NCI-H146 (cell line): Measurements from ENCODE around the gene GTPBP3.
A peak's percentile ranks its signal among the peaks of the same experiment; 100 is the strongest.
"Not testable (repeated sequence)": the region's sequence is repeated elsewhere in the genome, so short reads cannot be mapped to it uniquely, and the experiment has no call there.

Experiments
- DNase-seq: peaks from one replicate; lab custom pipeline; 2025; lab: John Stamatoyannopoulos, UW

The GTPBP3 gene

GRCh38 chr19:17341845-17342244 is 4.5 kb downstream of the GTPBP3 start:
- DNase-seq, result no peak

DNA sequence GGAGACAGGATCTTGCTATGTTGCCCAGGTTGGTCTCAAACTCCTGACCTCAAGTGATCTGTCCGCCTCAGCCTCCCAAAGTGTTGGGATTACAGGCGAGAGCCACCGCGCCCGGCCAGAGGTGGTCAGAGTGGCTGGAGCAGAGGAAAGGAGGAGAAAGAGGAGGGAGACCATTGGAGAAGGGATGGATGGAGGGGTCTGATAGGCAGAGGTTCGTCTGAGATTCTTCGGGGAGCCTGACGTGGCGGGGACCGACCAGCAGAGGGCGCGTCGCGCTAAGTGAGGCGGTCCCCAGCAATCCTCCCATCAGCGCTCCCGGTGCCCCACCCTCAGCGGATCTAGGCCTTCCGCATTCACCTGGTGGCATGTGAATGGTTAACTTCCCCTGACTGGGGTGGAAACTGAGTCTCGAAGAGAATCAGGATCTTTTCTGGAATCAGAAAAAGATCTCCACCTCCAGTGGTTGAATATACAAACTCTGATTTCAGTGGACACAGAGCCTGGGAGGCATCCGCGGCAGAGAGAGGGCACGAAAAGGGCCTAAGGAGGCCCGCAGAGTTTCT is 8.8 kb downstream of the GTPBP3 start:
- DNase-seq, result peak; percentile 58

- no peak for DNase-seq
These were observed 10.0 kb downstream of the GTPBP3 start for GRCh38 chr19:17347361-17347760.

DNA sequence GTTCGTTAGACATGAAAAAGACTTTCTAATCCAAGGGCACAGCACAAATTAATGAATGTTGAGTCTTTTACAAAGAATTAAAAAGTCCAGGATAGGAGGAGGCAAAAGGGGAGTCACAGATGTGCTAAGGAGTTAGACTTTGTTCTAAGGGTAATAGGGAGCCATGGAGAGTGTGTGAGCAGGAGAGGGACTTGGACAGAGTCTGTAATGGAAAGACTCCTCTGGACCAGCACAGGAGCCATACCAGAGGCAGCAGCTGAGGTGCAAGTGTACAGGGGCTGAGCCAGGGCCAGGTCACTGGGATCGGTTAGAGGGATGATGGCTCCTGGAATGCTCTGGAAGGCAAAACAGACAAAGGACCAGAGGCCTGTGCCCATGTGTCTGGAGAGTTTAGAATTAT is 10.5 kb downstream of the GTPBP3 start:
- DNase-seq, result no peak

DNA sequence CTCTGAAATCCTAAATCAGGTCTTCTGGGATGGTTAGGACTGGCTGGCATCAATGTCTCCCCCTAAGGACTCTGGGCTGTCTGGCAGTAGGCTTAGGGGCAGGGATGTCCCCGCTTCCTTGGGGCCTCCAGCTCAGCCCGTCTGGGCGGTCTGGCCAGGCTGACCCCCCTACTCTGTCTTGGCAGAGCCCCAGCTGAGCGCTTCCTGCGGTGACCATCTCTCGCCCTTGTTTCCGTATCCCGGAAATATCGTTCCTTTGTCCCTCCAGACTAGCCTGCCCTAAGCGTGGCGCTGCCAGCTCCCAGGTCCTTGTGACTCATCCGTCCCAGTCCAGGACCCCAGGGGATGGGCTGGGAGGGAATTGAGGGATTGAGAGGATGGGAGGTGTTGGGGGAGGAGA is 11.3 kb downstream of the GTPBP3 start:
- DNase-seq, result peak; percentile 62

DNA sequence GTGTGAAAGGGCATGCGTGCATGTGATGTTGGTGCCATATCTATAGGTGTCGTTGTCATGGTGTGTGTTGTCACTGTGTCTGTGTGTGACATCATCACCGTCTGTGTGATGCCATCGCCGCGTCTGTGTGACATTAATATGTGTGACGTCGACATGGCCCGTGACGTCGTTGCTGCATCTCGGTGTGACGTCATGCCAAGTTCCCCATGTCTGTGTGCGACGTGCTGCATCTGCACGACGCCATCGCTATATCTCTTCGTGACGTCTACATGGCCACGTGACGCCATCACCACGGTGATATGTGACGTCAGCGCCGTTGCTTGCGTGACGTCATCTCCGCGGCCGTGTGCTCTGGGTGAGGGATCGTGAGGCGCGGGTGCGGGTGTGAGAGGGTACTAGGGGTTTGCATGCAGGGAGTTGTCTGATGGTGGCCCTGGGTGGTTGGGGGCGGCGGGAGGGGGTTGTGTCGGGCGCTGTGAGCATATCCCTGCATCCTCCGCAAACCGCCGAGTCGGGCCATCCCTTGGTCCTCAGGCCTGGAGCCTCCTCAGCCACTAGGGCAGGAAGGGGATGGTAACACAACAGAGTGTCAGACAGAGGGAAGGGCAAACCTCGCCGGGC is 14.6 kb downstream of the GTPBP3 start:
- DNase-seq, result no peak

DNA sequence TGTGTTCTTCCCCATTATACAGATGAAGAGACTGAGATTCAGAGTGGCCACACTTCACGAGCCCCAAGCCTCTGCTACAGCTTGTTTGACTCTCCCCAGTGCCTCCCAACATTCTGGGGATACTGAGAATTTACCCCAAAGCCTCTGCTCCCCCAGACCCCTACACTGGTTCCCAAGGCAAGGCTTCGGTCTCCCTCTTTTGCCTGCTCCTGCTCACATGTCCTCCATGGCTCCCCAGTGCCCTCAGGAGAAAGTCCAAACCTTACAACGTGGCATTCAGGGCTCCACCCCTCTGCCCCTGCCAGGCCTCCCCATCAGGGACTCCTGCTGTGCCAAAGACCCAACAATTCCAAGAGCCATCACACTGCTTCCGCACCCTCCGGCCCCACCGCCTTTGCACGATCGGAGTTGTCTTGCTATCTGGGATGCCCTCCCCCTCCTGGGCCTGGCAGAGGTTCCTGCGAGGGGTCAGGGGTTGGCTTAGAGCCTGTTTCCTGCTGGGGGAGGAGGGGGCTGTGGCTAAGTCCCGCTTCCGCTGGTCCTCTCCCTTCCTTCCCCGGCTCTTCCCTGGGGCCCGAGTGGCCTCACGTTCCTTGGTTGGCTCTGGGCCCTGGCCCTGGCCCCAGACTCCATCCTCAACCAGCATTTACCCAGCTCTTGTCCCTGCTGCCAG is 15.4 kb downstream of the GTPBP3 start:
- no peak for DNase-seq

GRCh38 chr19:17353386-17353785 is 16.0 kb downstream of the GTPBP3 start:
- no peak for DNase-seq

DNA sequence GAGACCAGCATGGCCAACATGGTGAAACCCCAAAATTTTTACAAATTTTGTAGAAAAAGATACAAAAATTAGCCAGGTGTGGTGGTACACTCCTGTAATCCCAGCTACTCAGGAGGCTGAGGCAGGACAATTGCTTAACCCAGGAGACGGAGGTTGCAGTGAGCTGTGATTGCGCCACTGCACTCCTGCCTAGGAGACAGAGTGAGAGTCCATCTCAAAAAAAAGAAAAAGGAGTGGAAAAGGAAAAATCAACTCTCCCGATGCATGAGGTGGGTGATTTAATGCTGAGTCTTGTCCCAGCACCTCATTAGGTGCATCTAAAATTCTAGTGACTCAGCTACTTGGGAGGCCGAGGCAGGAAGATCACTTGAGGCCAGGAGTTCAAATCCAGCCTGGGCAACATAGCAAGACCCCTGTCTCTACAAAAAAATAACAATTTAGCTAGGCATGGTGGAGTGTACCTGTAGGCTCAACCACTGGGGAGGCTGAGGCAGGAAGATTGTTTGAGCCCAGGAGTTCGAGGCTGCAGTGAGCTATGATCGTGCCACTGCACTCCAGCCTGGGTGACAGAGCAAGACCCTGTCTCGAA is 19.8 kb downstream of the GTPBP3 start:
- no peak for DNase-seq

DNA sequence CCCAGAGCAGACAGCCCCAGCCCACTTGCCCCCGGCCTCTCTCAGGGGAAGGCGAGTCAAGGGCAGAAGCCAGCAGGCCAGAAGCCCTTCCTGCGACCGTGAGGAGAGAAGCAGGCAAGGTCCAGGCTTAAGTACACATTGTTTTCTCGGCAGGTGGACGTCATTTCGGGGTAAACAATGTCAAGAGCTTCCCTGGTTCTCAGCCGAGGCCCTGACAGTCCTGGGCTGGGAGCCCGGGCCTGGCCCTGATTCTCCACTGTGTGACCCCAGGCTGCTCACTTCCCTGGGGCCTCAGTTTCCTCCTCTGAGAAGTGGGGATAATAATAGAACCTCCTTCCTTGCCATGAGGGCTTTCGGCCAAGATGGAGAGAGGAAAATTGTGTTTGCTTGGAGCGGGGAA is 20.4 kb downstream of the GTPBP3 start:
- peak; percentile 27 for DNase-seq

DNA sequence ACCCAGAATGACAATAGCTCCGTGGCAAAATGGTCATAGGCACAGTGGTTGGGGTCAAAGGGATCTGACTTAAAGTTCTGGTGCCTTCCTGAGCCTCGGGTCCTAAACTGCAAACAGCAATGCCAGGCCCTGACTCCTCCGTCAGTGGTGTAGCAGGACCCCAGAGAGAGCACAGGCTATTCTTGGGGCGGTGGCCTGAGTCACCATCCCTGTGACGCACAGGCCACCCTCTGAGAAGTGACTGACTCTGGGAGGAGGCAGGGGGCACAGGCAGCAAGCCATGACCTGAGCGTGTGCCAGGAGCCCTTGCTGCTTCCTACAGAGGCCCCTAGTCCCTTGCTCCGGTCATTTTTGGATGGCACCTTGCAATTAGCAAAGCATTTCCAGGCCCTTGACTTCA is 21.0 kb downstream of the GTPBP3 start:
- no peak for DNase-seq

DNA sequence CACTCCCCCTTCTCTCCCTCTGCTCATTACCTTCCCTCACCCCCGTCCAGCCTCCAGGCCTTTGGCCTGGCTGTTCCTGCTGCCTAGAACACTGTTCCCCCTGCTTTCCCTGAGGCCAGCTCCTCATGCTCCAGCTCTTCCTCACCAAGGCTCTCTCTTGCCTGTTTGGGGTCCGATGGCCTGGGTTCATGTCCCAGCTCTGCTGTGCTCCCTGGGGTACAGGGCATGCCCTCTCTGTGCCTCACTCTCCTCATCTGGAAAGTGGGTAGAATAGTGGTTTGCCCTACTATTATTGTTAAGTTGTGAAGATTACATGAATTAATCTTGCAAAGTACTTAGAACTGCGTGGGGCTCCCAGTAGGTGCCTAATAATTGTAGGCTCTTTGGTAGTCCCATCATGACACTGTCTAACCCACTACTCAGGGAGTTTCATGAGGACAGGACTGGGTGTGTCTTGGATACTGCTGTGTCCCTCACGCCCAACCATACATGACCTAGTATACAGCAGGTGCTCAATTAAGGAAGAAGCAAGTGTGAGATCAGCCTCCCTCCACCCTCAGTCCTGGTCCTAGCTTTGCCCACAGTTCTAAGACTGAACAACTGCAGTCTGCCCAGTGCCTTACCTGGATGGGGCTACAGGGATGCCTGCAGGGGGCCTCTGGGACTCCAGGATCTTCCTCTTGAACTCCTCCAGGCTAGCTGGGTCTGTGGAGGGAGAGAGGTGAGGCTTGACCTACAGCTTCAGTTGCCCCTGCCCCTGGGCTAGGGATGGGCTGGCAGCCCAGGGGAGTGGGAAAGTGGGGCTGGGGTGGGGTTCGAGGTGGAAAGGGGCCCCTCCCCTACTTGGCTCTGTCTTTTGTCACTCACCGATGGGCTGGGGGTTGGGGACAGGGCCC is 22.8 kb downstream of the GTPBP3 start:
- DNase-seq, result no peak

- not testable (repeated sequence) for DNase-seq
These were observed 26.7 kb downstream of the GTPBP3 start for GRCh38 chr19:17363852-17364605.

- DNase-seq, result no peak
These were observed 28.0 kb downstream of the GTPBP3 start for GRCh38 chr19:17365361-17365760.

DNA sequence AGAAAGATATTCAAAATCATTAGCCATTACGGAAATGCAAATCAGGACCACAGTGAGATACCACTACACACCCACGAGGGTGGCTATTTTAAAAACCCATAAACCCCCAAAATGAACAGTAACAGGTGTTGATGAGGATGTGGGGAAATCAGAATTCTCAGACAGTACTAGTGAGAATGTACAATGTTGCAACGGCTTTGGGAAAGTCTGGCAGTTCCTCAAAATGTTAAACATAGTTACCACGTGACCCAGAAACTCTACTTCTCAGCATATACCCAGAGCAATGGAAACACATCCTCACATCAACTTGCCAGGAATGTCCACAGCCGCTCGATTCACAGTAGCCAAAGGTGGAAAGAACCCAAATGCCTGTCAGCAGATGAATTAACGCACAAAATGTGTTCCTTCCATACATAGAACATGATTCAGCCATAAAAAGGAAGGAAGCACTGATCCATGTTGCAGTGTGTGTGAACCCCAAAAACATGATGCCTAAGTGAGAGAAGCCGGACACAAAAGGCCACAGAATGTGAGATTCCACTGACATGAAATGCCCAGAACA is 32.8 kb downstream of the GTPBP3 start:
- no peak for DNase-seq

DNA sequence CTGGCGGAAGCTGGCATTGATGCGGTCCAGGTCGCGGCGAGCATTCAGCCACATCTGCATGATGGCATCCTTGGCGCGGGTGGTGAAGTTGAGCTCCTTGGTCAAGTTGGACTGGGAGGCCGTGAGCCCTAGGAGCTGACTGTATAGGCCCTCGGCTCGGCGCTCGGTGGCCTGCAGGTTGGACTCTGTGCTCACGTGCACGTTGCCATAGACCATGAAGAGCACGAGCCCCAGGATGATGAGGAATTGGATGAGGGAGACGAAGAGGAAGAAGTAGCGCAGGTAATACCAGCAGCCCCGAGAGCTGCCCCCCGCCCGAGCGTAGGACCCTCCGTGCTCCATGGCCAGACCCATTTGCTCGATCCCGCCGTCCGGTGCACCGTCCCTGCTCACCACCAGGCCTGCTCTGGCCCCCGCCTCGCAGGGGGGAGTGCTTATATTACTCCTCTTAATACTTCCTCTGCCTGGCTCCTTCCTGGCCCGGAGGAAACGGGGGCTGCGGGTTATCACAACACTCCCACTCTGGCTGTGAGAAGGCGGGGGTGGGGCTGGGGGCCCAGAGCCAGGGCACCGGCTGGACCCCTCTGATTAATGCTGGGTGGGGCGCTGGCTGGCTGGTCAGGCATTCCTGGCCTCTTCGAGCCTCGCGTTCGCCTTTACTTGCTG is 39.7 kb downstream of the GTPBP3 start, which contains the start of gene PLVAP:
PLVAP (minus strand) TSS at position 408 of the 666 bp plus-strand sequence; CDS start at position 354, 54 bp downstream.
- DNase-seq, result no peak

DNA sequence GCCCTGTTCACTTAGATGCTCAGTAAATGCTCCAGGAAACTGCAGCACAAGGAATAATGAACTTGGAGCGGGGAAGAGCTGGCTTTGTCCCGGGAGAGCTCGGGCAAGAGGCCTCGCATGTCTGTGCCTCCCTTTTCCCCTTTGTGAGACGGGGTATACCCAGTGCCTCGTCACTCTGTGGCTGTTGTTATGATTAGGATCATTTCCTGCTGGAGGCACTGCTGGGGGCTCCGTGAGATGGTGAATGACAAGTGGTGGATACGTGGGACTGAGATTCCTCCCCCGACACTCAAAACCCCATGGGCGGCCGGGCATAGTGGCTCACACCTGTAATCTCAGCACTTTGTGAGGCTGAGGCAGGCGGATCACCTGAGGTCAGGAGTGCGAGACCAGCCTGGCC is 40.9 kb downstream of the GTPBP3 start:
- DNase-seq, result no peak

DNA sequence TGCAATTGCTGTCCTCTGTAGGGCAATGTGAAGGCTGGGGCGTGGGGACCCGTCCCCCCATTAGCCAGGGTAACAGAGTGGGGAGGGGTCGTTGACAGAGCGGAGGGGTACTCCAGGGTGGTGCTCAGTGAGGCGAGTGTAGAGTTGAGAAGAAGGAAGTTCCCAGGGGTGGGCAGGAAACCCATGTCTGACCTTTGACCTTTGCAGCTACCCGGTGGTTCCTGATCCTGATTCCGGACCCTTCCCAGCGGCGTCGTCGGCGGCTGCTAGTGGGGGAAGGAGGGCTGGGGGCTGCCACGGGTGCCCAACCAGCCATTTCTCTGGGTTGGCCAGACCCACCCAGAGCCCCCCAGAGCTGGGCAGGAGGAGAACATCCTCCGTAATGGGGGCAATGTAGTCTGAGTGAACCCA is 41.9 kb downstream of the GTPBP3 start:
- no peak for DNase-seq

GRCh38 chr19:17380426-17381138 is 43.2 kb downstream of the GTPBP3 start:
- DNase-seq, result no peak
